ENCODE data around the gene CPNE9. TPM values are rescaled to one million over a fixed set of nuclear protein-coding genes. Genes with fewer than 3 reads are reported as not detected.

CPNE9 gene
- total RNA-seq, 1 experiment from 2014 or later, result 3.5 TPM

DNA sequence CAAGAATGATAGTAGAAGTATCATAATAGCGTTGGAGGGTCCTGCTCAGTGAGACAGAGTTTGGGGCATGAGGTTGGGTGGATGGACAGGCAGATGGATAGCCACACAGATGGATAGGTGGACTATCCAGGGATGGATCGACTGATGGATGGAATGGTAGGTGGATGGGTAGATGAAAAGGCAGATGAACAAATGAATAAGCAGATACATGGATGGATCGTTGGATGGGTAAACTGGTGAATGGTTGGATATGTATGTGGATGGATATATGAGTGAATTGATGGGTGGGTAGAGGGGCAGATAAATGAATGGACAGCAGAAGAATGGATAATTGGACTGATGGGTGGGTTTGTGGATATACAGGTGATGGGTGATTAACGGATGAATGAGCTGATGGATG lies 9.5 kb downstream of the CPNE9 start:
- Histone ChIP-seq H3K79me1 (ENCODE audit: insufficient read depth, low read depth, low read length, poor library complexity, severe bottlenecking) (no peaks in the 10 kb centered on the region), H3K4me1 (ENCODE audit: insufficient read depth, low read length) (no peaks in the 10 kb centered on the region; the same call in 1 of the 2 replicates), H3K9ac (ENCODE audit: extremely low read depth, insufficient read length, low read length) (no peak overlapping the region), H3K18ac (ENCODE audit: insufficient read length, low read depth, low read length) (no peak overlapping the region), H3K4ac (ENCODE audit: low read depth, low read length) (no peak overlapping the region), H3K56ac (ENCODE audit: insufficient read length, low read depth, low read length) (no peak overlapping the region), H2BK5ac (ENCODE audit: insufficient read length, low read length) (no peak overlapping the region), H2BK15ac (ENCODE audit: low read depth, low read length) (no peak overlapping the region), H2BK120ac (ENCODE audit: low read depth, low read length, poor library complexity, severe bottlenecking) (no peak overlapping the region), H2BK20ac (ENCODE audit: low read depth, low read length, poor library complexity, severe bottlenecking) (no peak overlapping the region), H3K27me3 (ENCODE audit: insufficient read depth, low read length) (no peaks in the 10 kb centered on the region), H2AK5ac (ENCODE audit: insufficient read length, low read length) (no peak overlapping the region), H3K79me2 (ENCODE audit: insufficient read depth, low read length) (no peaks in the 10 kb centered on the region), H3K23ac (ENCODE audit: insufficient read length, low read depth, low read length) (no peak overlapping the region), H2AFZ (ENCODE audit: low read length) (no peak overlapping the region), H4K5ac (ENCODE audit: insufficient read length, low read depth, low read length) (no peak overlapping the region), H4K91ac (ENCODE audit: insufficient read length, low read depth, low read length) (no peak overlapping the region), H2BK12ac (ENCODE audit: insufficient read length, low read depth, low read length) (no peak overlapping the region), H3K4me2 (ENCODE audit: insufficient read depth, insufficient read length, low read length) (no peak overlapping the region), H4K20me1 (ENCODE audit: control insufficient read depth, insufficient read depth, insufficient read length) (no peaks in the 10 kb centered on the region), H3K14ac (ENCODE audit: insufficient read depth, low read length) (no peak overlapping the region), H4K8ac (replicated peaks; ENCODE audit: insufficient read length, low read depth, low read length) (no peak overlapping the region), H3K27ac (ENCODE audit: insufficient read length, low read depth, low read length) (no peak overlapping the region), H3K9me3 (ENCODE audit: control insufficient read depth, low read depth, low read length) (no peaks in the 10 kb centered on the region), H3K23me2 (ENCODE audit: insufficient read length, low read depth, low read length, poor library complexity, severe bottlenecking) (no peaks in the 10 kb centered on the region), H3T11ph (ENCODE audit: low read length) (no peak overlapping the region)
- TF ChIP-seq CTCF (conservative IDR thresholded peaks at IDR 0.05), result no peak
- Mint-ChIP-seq H3K27me3 (ENCODE audit: low read depth) (peaks cover 10% of the 10 kb centered on the region), H3K4me3 (no peak overlapping the region; a peak in 1 of 5 replicates), H3K4me1 (peaks cover 8 to 12% of the 10 kb centered on the region in 2 experiments), H3K36me3 (ENCODE audit: insufficient read depth in 1 of 3, low read depth in 3 of 3) (no peaks in the 10 kb centered on the region), H3K27ac (no peak overlapping the region), H3K9me3 (no peaks in the 10 kb centered on the region)
- WGBS (ENCODE audit: extremely low coverage, insufficient read length, low lambda C conversion rate), result 100% methylated on average over 2 of the region's 4 CpGs
- no peak for DNase-seq

All from H9 (cell line).